ENCODE measurements around the gene HFM1. TPM values are rescaled to one million over a fixed set of nuclear protein-coding genes. Genes with fewer than 3 reads are reported as not detected.

The HFM1 gene
- total and polyA plus RNA-seq, 2 experiments from 2014 or later: 1.5 to 5.2 TPM

- no peak for TF ChIP-seq CREB1 (CRISPR knock-in tag; IDR thresholded peaks at IDR 0.05; ENCODE audit: low read depth)
- TF ChIP-seq REST (IDR thresholded peaks at IDR 0.05; ENCODE audit: unreplicated experiment): no peak
- no peak for TF ChIP-seq ZNF331 (CRISPR knock-in tag; IDR thresholded peaks at IDR 0.05; ENCODE audit: low read depth)
- no peak for TF ChIP-seq JUNB (IDR thresholded peaks at IDR 0.05; ENCODE audit: unreplicated experiment)
- no peak for TF ChIP-seq STAT1 (IDR thresholded peaks at IDR 0.05; ENCODE audit: unreplicated experiment)
- TF ChIP-seq EZH2 (IDR thresholded peaks at IDR 0.05; ENCODE audit: low read depth, unreplicated experiment): no peak
Observed at GRCh38 chr1:91281782-91282181, 122.9 kb downstream of the HFM1 start (continued).

DNA sequence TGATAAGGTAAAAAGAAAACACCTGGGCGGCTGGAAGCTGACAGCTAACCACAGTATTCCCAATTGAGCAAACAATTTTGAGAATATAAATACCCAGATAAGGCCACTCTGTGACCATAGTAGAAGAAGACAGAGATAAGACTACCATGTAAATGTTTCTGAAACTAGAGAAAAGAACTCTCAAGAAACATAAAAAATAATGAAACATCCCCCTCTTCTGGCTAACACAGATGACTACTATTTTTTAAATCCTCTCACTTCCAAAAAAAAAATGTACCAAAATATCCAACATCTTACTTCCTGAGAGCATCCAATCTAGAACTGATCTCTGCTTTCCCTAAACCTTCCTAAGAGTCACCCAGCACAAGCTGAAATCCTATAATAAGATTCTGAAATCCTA is 125.9 kb downstream of the HFM1 start:
- H3K36me3 Mint-ChIP-seq (ENCODE audit: low read depth): no peaks in the 10 kb centered on the region
- DNase-seq (ENCODE audit: low spot score): peak; percentile 67
- peak in 1 of 2 experiments; percentile 74; a peak in 3 of 4 replicates for TF ChIP-seq CTCF (conservative IDR thresholded peaks at IDR 0.05; ENCODE audit: low read depth in 2 of 2)
- TF ChIP-seq JUNB (IDR thresholded peaks at IDR 0.05; ENCODE audit: unreplicated experiment): no peak
- TF ChIP-seq CREB1 (CRISPR knock-in tag; IDR thresholded peaks at IDR 0.05; ENCODE audit: low read depth): no peak
- H2AFZ ChIP-seq: no peak overlapping the region
- no peak overlapping the region for H3K4me3 Mint-ChIP-seq
- H3K79me2 ChIP-seq (replicated peaks; ENCODE audit: insufficient read depth): no peaks in the 10 kb centered on the region
- H3K9me2 ChIP-seq (ENCODE audit: insufficient read depth): no peaks in the 10 kb centered on the region
- H4K20me1 ChIP-seq (replicated peaks; ENCODE audit: insufficient read depth): no peaks in the 10 kb centered on the region
- peaks cover 3% of the 10 kb centered on the region; the same call in 2 of the 3 replicates for H3K4me1 Mint-ChIP-seq
- no peak overlapping the region for H3K4me3 ChIP-seq
- H3K4me2 ChIP-seq: no peak overlapping the region
- H3F3A ChIP-seq (replicated peaks; ENCODE audit: low read depth): no peaks in the 10 kb centered on the region
- peaks cover 2% of the 10 kb centered on the region for H3K27me3 Mint-ChIP-seq (ENCODE audit: insufficient read depth, low read depth, poor library complexity)
- no peaks in the 10 kb centered on the region for H3K36me3 ChIP-seq (ENCODE audit: insufficient read depth)
- peak; percentile 44; the same call in 2 of the 3 replicates for ATAC-seq
- no peaks in the 10 kb centered on the region for H3K9me3 Mint-ChIP-seq
- H3K4me1 ChIP-seq (ENCODE audit: insufficient read depth): no peaks in the 10 kb centered on the region
- no peak overlapping the region for H3K27ac ChIP-seq (ENCODE audit: low read depth)
- H3K27me3 ChIP-seq (ENCODE audit: insufficient read depth): no peaks in the 10 kb centered on the region
- no peak overlapping the region for H3K27ac Mint-ChIP-seq

GRCh38 chr1:91273875-91274274 is 130.8 kb downstream of the HFM1 start:
- H3K27me3 Mint-ChIP-seq (ENCODE audit: insufficient read depth, low read depth, poor library complexity): no peaks in the 10 kb centered on the region
- ATAC-seq (no peak), DNase-seq (ENCODE audit: low spot score) (no peak)
- Histone ChIP-seq H2AFZ (no peak overlapping the region), H3K4me2 (no peak overlapping the region), H3K27ac (ENCODE audit: low read depth) (no peak overlapping the region), H3F3A (replicated peaks; ENCODE audit: low read depth) (no peaks in the 10 kb centered on the region), H3K36me3 (ENCODE audit: insufficient read depth) (no peaks in the 10 kb centered on the region), H3K27me3 (ENCODE audit: insufficient read depth) (no peaks in the 10 kb centered on the region), H3K4me3 (no peak overlapping the region), H3K9me2 (ENCODE audit: insufficient read depth) (no peaks in the 10 kb centered on the region), H3K4me1 (ENCODE audit: insufficient read depth) (no peaks in the 10 kb centered on the region), H4K20me1 (replicated peaks; ENCODE audit: insufficient read depth) (no peaks in the 10 kb centered on the region), H3K79me2 (replicated peaks; ENCODE audit: insufficient read depth) (no peaks in the 10 kb centered on the region)
- TF ChIP-seq, protein P1, sequence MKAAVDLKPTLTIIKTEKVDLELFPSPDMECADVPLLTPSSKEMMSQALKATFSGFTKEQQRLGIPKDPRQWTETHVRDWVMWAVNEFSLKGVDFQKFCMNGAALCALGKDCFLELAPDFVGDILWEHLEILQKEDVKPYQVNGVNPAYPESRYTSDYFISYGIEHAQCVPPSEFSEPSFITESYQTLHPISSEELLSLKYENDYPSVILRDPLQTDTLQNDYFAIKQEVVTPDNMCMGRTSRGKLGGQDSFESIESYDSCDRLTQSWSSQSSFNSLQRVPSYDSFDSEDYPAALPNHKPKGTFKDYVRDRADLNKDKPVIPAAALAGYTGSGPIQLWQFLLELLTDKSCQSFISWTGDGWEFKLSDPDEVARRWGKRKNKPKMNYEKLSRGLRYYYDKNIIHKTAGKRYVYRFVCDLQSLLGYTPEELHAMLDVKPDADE (IDR thresholded peaks at IDR 0.05): no peak
- TF ChIP-seq ZNF331 (CRISPR knock-in tag; IDR thresholded peaks at IDR 0.05; ENCODE audit: low read depth) (no peak), EZH2phosphoT487 (IDR thresholded peaks at IDR 0.05; ENCODE audit: unreplicated experiment) (no peak), STAT1 (IDR thresholded peaks at IDR 0.05; ENCODE audit: unreplicated experiment) (no peak), POLR2AphosphoS5 (IDR thresholded peaks at IDR 0.05; ENCODE audit: low read depth) (no peak), CREB1 (CRISPR knock-in tag; IDR thresholded peaks at IDR 0.05; ENCODE audit: low read depth) (no peak), JUNB (IDR thresholded peaks at IDR 0.05; ENCODE audit: unreplicated experiment) (no peak)
- no peaks in the 10 kb centered on the region for H3K4me1 Mint-ChIP-seq
- H3K27ac Mint-ChIP-seq: no peak overlapping the region
- no peaks in the 10 kb centered on the region for H3K36me3 Mint-ChIP-seq (ENCODE audit: low read depth)
- no peak overlapping the region for H3K4me3 Mint-ChIP-seq
- no peaks in the 10 kb centered on the region for H3K9me3 Mint-ChIP-seq

All from GM23338 (cell line).